OCI-LY7 (cell line): ENCODE measurements around the gene C19orf85. TPM values are rescaled to one million over a fixed set of nuclear protein-coding genes. Genes with fewer than 3 reads are reported as not detected.

Experiments used
- BruUV-seq: library from RNA; stranded (reverse); fragments of 400-500 nt; replicated peaks from 2 replicates; lab custom pipeline; 2021; lab: Mats Ljungman, UMichigan
- CTCF ChIA-PET: fragments of 300-600 bp; sonication (Branson Sonifier 250); formaldehyde crosslinking; loops from one replicate; lab custom pipeline; 2022; ENCODE audit warnings: antibody characterized with exemption; ENCODE audit not compliant: unreplicated experiment; lab: Charles Lee
- POLR2A ChIA-PET: fragments of 300-600 bp; sonication (Branson Sonifier 250); formaldehyde crosslinking; loops from one replicate; lab custom pipeline; 2022; ENCODE audit warnings: antibody characterized with exemption; lab: Charles Lee
- DNase-seq: peaks from one replicate; pipeline ENCODE4 v3.0.0-alpha.2; 2015; ENCODE audit warnings: low spot score
- H2AFZ ChIP-seq: fragments of 200-600 bp; sonication (generic), shearing (Covaris generic); 2 replicates; pipeline ENCODE4 v1.6.1; 2014; ENCODE audit warnings: mild to moderate bottlenecking, antibody characterized with exemption, low read length, moderate library complexity
- H3K27ac ChIP-seq: fragments of 200-600 bp; sonication (generic); 2 replicates; pipeline ENCODE4 v1.5.1; 2014; ENCODE audit warnings: mixed run types, low read depth, mild to moderate bottlenecking, moderate library complexity, low read length, inconsistent platforms; ENCODE audit not compliant: poor library complexity, severe bottlenecking
- H3K36me3 ChIP-seq: fragments of 200-600 bp; sonication (generic); 2 replicates; pipeline ENCODE4 v1.6.1; 2014; ENCODE audit warnings: mild to moderate bottlenecking, antibody characterized with exemption, low read length, moderate library complexity, mixed read lengths; ENCODE audit not compliant: insufficient read depth
- H3K4me1 ChIP-seq: fragments of 200-600 bp; sonication (generic); 2 replicates; pipeline ENCODE4 v1.5.1; 2014; ENCODE audit warnings: mild to moderate bottlenecking, low read length; ENCODE audit not compliant: insufficient read depth, poor library complexity, severe bottlenecking
- H3K4me2 ChIP-seq: fragments of 200-600 bp; sonication (generic); 2 replicates; pipeline ENCODE4 v1.6.1; 2014; ENCODE audit warnings: mild to moderate bottlenecking, low read length
- H3K4me3 ChIP-seq: fragments of 200-600 bp; sonication (generic); 2 replicates; pipeline ENCODE4 v1.5.1; 2014; ENCODE audit warnings: mild to moderate bottlenecking, low read depth, low read length; ENCODE audit not compliant: poor library complexity, severe bottlenecking
- H3K79me2 ChIP-seq: fragments of 200-600 bp; sonication (generic); 2 replicates; pipeline ENCODE4 v1.6.1; 2016; ENCODE audit warnings: low read depth, mild to moderate bottlenecking, low read length, moderate library complexity, mixed read lengths; ENCODE audit not compliant: insufficient read depth
- H3K9me2 ChIP-seq: fragments of 200-600 bp; sonication (generic); 2 replicates; pipeline ENCODE4 v1.6.1; 2016; ENCODE audit warnings: mild to moderate bottlenecking, low read length, mixed read lengths; ENCODE audit not compliant: insufficient read depth
- H3K9me3 ChIP-seq: fragments of 200-600 bp; sonication (generic); 2 replicates; pipeline ENCODE4 v1.6.1; 2014; ENCODE audit warnings: mild to moderate bottlenecking, mixed run types, low read length, mixed read lengths
- H4K20me1 ChIP-seq: fragments of 200-600 bp; sonication (generic); 2 replicates; pipeline ENCODE4 v1.6.1; 2014; ENCODE audit warnings: mild to moderate bottlenecking, antibody characterized with exemption, low read length, moderate library complexity, mixed read lengths; ENCODE audit not compliant: insufficient read depth
- CTCF ChIP-seq: fragments of 200-600 bp; sonication (generic); conservative IDR thresholded peaks from 2 replicates; pipeline ENCODE4 v1.5.1; 2014; ENCODE audit warnings: mild to moderate bottlenecking, antibody characterized with exemption, low read length, moderate library complexity, mixed read lengths
- EZH2phosphoT487 ChIP-seq: fragments of 200-600 bp; sonication (generic); IDR thresholded peaks from 2 replicates; pipeline ENCODE4 v1.6.1; 2018; ENCODE audit warnings: low read depth, borderline replicate concordance, mild to moderate bottlenecking, mixed run types, antibody characterized with exemption, low read length, moderate library complexity, mixed read lengths
- intact Hi-C: fragments of 100-400 bp; cut with micrococcal nuclease; formaldehyde crosslinking; loops from one replicate; pipeline ENCODE4 v1.10.0; 2022; ENCODE audit not compliant: unreplicated experiment
- total RNA-seq, 2 experiments: library from RNA; depleted of rRNA in 1 of 2; stranded (reverse); fragments of >200 nt in 1 of 2; shearing (Covaris generic) in 1 of 2; gene quantifications; 2 replicates each; pipeline ENCODE4 v1.2.3, GENCODE V29; 2014 to 2022

C19orf85 gene
- total RNA-seq, 2 experiments from 2014 or later = not detected

DNA sequence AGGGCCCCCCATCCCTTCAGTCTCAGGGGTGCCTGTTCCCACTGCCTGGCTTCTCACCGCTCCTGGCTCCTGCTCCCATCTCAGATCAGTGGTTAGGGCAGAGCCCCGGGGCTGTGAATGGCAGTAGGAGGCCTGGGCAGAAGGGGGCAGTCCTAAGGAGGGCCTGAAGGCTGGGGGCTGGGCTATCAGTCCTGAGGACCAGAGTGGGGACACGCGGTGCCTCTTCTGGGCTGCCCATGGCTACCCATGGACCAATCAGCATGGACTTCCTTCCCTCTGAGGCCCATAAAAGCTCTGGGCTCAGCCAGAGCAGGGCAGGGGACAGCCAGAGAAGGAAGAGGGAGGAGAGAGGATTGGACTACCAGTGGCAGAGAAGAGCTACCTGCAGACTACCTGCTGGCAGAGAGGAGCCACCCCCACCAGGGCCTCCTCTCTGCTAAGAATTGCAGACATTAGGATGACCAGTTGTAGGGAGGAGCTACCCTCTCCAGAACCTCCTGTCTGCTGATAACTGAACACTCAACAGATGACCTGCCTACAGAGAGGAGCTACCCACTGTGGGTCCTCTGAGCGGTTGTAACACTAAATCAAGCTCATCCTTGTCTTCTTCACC is 44.8 kb downstream of the C19orf85 start:
- no peaks in the 10 kb centered on the region for H3K9me2 ChIP-seq
- H3K27ac ChIP-seq = no peak overlapping the region
- H3K4me3 ChIP-seq = no peak overlapping the region
- H3K79me2 ChIP-seq = no peaks in the 10 kb centered on the region
- no peak overlapping the region for H3K4me2 ChIP-seq
- H3K4me1 ChIP-seq = peaks cover 5% of the 10 kb centered on the region
- POLR2A ChIA-PET = no interaction called here
- CTCF ChIA-PET = no interaction called here
- H4K20me1 ChIP-seq = no peaks in the 10 kb centered on the region
- no peak for TF ChIP-seq CTCF
- DNase-seq = no peak
- H3K36me3 ChIP-seq = no peaks in the 10 kb centered on the region
- H2AFZ ChIP-seq = no peak overlapping the region
- intact Hi-C loops = loop anchor here (5.0 kb wide), 1 partner anchor 127 kb away; no protein-coding TSS in a partner anchor
- no TSS peak for BruUV-seq
- H3K9me3 ChIP-seq = peaks cover 10% of the 10 kb centered on the region; the same call in 1 of the 2 replicates

DNA sequence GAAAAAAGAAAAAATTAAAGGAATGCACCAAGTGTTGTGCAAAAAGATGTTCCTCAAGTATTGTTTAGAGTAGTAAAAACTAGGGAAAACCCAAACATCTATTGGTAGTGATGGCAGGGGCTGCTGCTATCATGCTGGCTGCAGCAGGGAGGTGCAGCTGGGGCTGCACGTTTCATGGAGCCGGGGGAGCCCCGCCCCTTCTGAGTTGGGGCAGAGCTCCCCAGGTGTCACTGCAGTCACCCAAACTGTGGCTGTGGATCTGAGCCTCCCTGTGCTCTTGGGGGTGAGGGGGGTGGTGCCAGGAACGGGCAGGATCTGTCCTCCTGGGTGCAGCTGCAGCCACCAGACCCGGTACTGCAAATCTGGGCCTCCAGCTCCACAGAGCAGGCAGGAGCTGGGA is 45.4 kb downstream of the C19orf85 start:
- DNase-seq = no peak
- POLR2A ChIA-PET = no interaction called here

More for the DNA sequence above, 45.4 kb downstream of the C19orf85 start:
- intact Hi-C loops = loop anchor here (5.0 kb wide), 1 partner anchor 127 kb away; no protein-coding TSS in a partner anchor
- Histone ChIP-seq H3K4me1 (peaks cover 5% of the 10 kb centered on the region), H4K20me1 (no peaks in the 10 kb centered on the region), H3K4me2 (no peak overlapping the region), H3K27ac (no peak overlapping the region), H3K79me2 (no peaks in the 10 kb centered on the region), H3K4me3 (no peak overlapping the region), H2AFZ (no peak overlapping the region), H3K36me3 (no peaks in the 10 kb centered on the region), H3K9me2 (no peaks in the 10 kb centered on the region), H3K9me3 (peaks cover 10% of the 10 kb centered on the region; the same call in 1 of the 2 replicates)
- CTCF ChIA-PET = no interaction called here
- no TSS peak for BruUV-seq
- TF ChIP-seq CTCF (no peak), EZH2phosphoT487 (no peak)
